Liver (tissue), 9 donors: ENCODE results near the gene WNT5A. TPM values are rescaled to one million over a fixed set of nuclear protein-coding genes. Genes with fewer than 3 reads are reported as not detected.

Source experiments
- DNase-seq: peaks from one replicate; pipeline ENCODE4 v3.0.0-alpha.2; 2017; ENCODE audit warnings: low spot score
- H3K27ac ChIP-seq, 2 donors: one replicate each; pipeline ENCODE4 v1.7.0; 2013; ENCODE audit warnings: inconsistent platforms in 2 of 2, low read length in 2 of 2, control low read depth in 1 of 2, low read depth in 1 of 2, mild to moderate bottlenecking in 1 of 2
- H3K27me3 ChIP-seq, 4 donors: one replicate each; pipeline versions ENCODE4 v1.6.1 to v1.7.0; 2013; ENCODE audit warnings: low read length in 3 of 4, inconsistent platforms in 1 of 4, mild to moderate bottlenecking in 1 of 4, moderate library complexity in 1 of 4; ENCODE audit not compliant: control insufficient read depth in 4 of 4, insufficient read depth in 4 of 4
- H3K36me3 ChIP-seq, 4 donors: one replicate each; pipeline versions ENCODE4 v1.6.1 to v1.7.0; 2013; ENCODE audit warnings: low read length in 3 of 4, mild to moderate bottlenecking in 3 of 4, low read depth in 1 of 4, moderate library complexity in 1 of 4; ENCODE audit not compliant: control insufficient read depth in 4 of 4, insufficient read depth in 3 of 4
- H3K4me1 ChIP-seq, 4 donors: one replicate each; pipeline versions ENCODE4 v1.6.1 to v1.7.0; 2013; ENCODE audit warnings: low read length in 3 of 4, mild to moderate bottlenecking in 3 of 4, moderate library complexity in 1 of 4; ENCODE audit not compliant: control insufficient read depth in 4 of 4, insufficient read depth in 4 of 4
- H3K4me3 ChIP-seq, 3 donors: one replicate each; pipeline versions ENCODE4 v1.6.1 to v1.7.0; 2013; ENCODE audit warnings: low read length in 3 of 3, control low read depth in 1 of 3, low read depth in 1 of 3, mild to moderate bottlenecking in 1 of 3
- H3K9ac ChIP-seq, 2 donors: one replicate each; pipeline ENCODE4 v1.7.0; 2013; ENCODE audit warnings: low read length in 2 of 2, mild to moderate bottlenecking in 2 of 2, moderate library complexity in 2 of 2, control low read depth in 1 of 2, low read depth in 1 of 2
- H3K9me3 ChIP-seq, 4 donors: one replicate each; pipeline versions ENCODE4 v1.6.1 to v1.7.0; 2013; ENCODE audit warnings: low read length in 3 of 4; ENCODE audit not compliant: control insufficient read depth in 4 of 4
- EGR1 ChIP-seq, 2 donors: IDR thresholded peaks; 2 replicates each; pipeline ENCODE4 v1.6.1; 2016 to 2018; ENCODE audit warnings: antibody characterized with exemption in 2 of 2, low read depth in 2 of 2
- FOXA2 ChIP-seq: IDR thresholded peaks from 2 replicates; pipeline ENCODE4 v1.6.1; 2016; ENCODE audit warnings: antibody characterized with exemption
- GABPA ChIP-seq, 2 donors: IDR thresholded peaks in 1 of 2; conservative IDR thresholded peaks in 1 of 2; 2 replicates each; pipeline ENCODE4 v1.6.1; 2016; ENCODE audit warnings: antibody characterized with exemption in 2 of 2, mild to moderate bottlenecking in 1 of 2, moderate library complexity in 1 of 2
- HNF4A ChIP-seq, 2 donors: conservative IDR thresholded peaks; 2 replicates each; pipeline ENCODE4 v1.6.1; 2016; ENCODE audit warnings: antibody characterized with exemption in 2 of 2, mild to moderate bottlenecking in 2 of 2
- HNF4G ChIP-seq: IDR thresholded peaks from 2 replicates; pipeline ENCODE4 v1.6.1; 2016; ENCODE audit warnings: antibody characterized with exemption
- JUND ChIP-seq, 2 donors: IDR thresholded peaks; 2 replicates each; pipeline ENCODE4 v1.6.1; 2016; ENCODE audit warnings: antibody characterized with exemption in 2 of 2
- MAX ChIP-seq: IDR thresholded peaks from 2 replicates; pipeline ENCODE4 v1.6.1; 2016; ENCODE audit warnings: antibody characterized with exemption
- NR2F2 ChIP-seq: IDR thresholded peaks from 2 replicates; pipeline ENCODE4 v1.6.1; 2016; ENCODE audit warnings: antibody characterized with exemption
- RAD21 ChIP-seq, 2 donors: IDR thresholded peaks; 2 replicates each; pipeline ENCODE4 v1.6.1; 2016; ENCODE audit warnings: antibody characterized with exemption in 2 of 2, mild to moderate bottlenecking in 2 of 2
- REST ChIP-seq: IDR thresholded peaks from 2 replicates; pipeline ENCODE4 v1.6.1; 2016; ENCODE audit warnings: antibody characterized with exemption, mild to moderate bottlenecking
- RXRA ChIP-seq, 2 donors: IDR thresholded peaks; 2 replicates each; pipeline ENCODE4 v1.6.1; 2017 to 2018; ENCODE audit warnings: antibody characterized with exemption in 2 of 2, mild to moderate bottlenecking in 1 of 2
- SP1 ChIP-seq: IDR thresholded peaks from 2 replicates; pipeline ENCODE4 v1.6.1; 2018; ENCODE audit warnings: antibody characterized with exemption, mild to moderate bottlenecking
- WGBS: extraction: QIAGEN DNeasy Blood & Tissue Kit; methylation state at CpG from one replicate; pipeline ENCODE4 v1.1.7; 2013; 5-methylcytosine and 5-hydroxymethylcytosine counted together
- polyA plus RNA-seq, 2 donors: library from polyadenylated mRNA; stranded (reverse) in 1 of 2; unstranded in 1 of 2; fragments of 200-250 nt in 1 of 2; fragments of >200 nt in 1 of 2; fragmentation: Nextera tagmentation in 1 of 2; extraction: Ambion mirVana in 1 of 2; gene quantifications; one replicate each; pipeline versions ENCODE4 v1.2.1 to v1.2.3, GENCODE V29; 2013 to 2015
- total RNA-seq, 2 donors: library from RNA; depleted of rRNA; stranded (reverse); fragments of >200 nt; gene quantifications; one replicate each; pipeline ENCODE4 v1.2.3, GENCODE V29; 2014
- TF ChIP-seq, protein P1 (sequence below): IDR thresholded peaks from 2 replicates; pipeline ENCODE4 v1.6.1; 2016; ENCODE audit warnings: antibody characterized with exemption
- TF ChIP-seq, protein P2 (sequence below): IDR thresholded peaks from 2 replicates; pipeline ENCODE4 v1.6.1; 2016; ENCODE audit warnings: antibody characterized with exemption
- donor health status: healthy.
- donor health status: healthy.
- donor health status: healthy.
- donor health status: healthy.
- donor health status: healthy.

WNT5A gene
- total and polyA plus RNA-seq, 4 donors = 0.18 to 1.3 (median 0.66) TPM

DNA sequence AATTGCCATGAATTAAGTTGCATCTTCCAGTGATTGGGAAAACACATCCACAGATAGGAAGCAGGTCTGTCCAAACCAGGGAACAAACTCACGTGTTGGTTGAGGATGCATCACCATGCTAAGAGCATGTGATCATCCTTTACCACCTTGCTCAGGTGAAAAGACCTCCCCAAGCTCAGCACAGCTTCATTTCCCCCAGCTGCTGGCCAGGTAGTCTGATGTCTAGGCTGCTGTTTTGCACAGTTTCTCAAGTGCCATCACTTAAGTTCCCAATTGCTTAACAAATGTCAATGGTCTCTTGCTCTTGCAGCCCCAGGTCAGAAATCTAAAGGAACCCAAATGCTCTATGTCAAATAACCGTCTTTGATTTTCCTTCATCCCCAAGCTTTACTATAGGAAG lies 34.2 kb downstream of the WNT5A start (continued):
- TF ChIP-seq, protein P1, sequence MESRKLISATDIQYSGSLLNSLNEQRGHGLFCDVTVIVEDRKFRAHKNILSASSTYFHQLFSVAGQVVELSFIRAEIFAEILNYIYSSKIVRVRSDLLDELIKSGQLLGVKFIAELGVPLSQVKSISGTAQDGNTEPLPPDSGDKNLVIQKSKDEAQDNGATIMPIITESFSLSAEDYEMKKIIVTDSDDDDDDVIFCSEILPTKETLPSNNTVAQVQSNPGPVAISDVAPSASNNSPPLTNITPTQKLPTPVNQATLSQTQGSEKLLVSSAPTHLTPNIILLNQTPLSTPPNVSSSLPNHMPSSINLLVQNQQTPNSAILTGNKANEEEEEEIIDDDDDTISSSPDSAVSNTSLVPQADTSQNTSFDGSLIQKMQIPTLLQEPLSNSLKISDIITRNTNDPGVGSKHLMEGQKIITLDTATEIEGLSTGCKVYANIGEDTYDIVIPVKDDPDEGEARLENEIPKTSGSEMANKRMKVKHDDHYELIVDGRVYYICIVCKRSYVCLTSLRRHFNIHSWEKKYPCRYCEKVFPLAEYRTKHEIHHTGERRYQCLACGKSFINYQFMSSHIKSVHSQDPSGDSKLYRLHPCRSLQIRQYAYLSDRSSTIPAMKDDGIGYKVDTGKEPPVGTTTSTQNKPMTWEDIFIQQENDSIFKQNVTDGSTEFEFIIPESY = no peak
- TF ChIP-seq HNF4G (no peak), RXRA (IDR thresholded peaks at IDR 0.05) (no peak), EGR1 (IDR thresholded peaks at IDR 0.05; ENCODE audit: low read depth in 2 of 2) (no peak), FOXA2 (no peak), NR2F2 (no peak), MAX (no peak), RAD21 (IDR thresholded peaks at IDR 0.05) (no peak), SP1 (no peak)

GRCh38 chr3:55449527-55449926 lies 37.6 kb downstream of the WNT5A start:
- H3K9ac ChIP-seq = no peak overlapping the region
- WGBS = 29% methylated on average over 1 of the region's 1 CpG
- peaks cover 1 to 7% (median 3%) of the 10 kb centered on the region in 4 donors for H3K4me1 ChIP-seq
- no peak for DNase-seq
- H3K27me3 ChIP-seq = peaks cover 0 to under 1% (median 0%) of the 10 kb centered on the region in 4 donors
- no peaks in the 10 kb centered on the region for H3K36me3 ChIP-seq
- no peaks in the 10 kb centered on the region for H3K9me3 ChIP-seq
- peak in 1 of 2 donors; percentile 31 for TF ChIP-seq HNF4A (conservative IDR thresholded peaks at IDR 0.05)
- no peak for TF ChIP-seq EGR1 (IDR thresholded peaks at IDR 0.05; ENCODE audit: low read depth in 2 of 2)
- no peak for TF ChIP-seq RAD21 (IDR thresholded peaks at IDR 0.05)
- TF ChIP-seq REST = no peak
- TF ChIP-seq JUND (IDR thresholded peaks at IDR 0.05) = no peak
- no peak for TF ChIP-seq GABPA (IDR thresholded peaks at IDR 0.05 in 1 of 2, conservative IDR thresholded peaks at IDR 0.05 in 1 of 2)
- peak in 1 of 2 donors; percentile 53 for TF ChIP-seq RXRA (IDR thresholded peaks at IDR 0.05)
- peak; percentile 65 for TF ChIP-seq FOXA2
- no peak overlapping the region for H3K27ac ChIP-seq
- no peak overlapping the region for H3K4me3 ChIP-seq

- Histone ChIP-seq H3K27ac (no peak overlapping the region), H3K4me1 (peaks cover 0 to 7% (median 3%) of the 10 kb centered on the region in 4 donors)
- WGBS = 76% methylated on average over 7 of the region's 7 CpGs
These were observed 40.3 kb downstream of the WNT5A start for GRCh38 chr3:55446850-55447249.

More at GRCh38 chr3:55446850-55447249, 40.3 kb downstream of the WNT5A start:
- H3K9me3 ChIP-seq = no peaks in the 10 kb centered on the region
- no peaks in the 10 kb centered on the region for H3K27me3 ChIP-seq
- DNase-seq = no peak
- no peak overlapping the region for H3K9ac ChIP-seq
- no peak overlapping the region for H3K4me3 ChIP-seq
- TF ChIP-seq, protein P1 = no peak
- TF ChIP-seq NR2F2 (no peak), FOXA2 (no peak), SP1 (no peak), JUND (IDR thresholded peaks at IDR 0.05) (no peak), EGR1 (IDR thresholded peaks at IDR 0.05; ENCODE audit: low read depth in 2 of 2) (no peak), RXRA (IDR thresholded peaks at IDR 0.05) (no peak)
- TF ChIP-seq, protein P2, sequence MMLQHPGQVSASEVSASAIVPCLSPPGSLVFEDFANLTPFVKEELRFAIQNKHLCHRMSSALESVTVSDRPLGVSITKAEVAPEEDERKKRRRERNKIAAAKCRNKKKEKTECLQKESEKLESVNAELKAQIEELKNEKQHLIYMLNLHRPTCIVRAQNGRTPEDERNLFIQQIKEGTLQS = no peak
- no peaks in the 10 kb centered on the region for H3K36me3 ChIP-seq
